Upper lobe of right lung (tissue), 1 donor: ENCODE results near the gene GNAQ. TPM values are rescaled to one million over a fixed set of nuclear protein-coding genes. Genes with fewer than 3 reads are reported as not detected.

Experiments
- ATAC-seq: fragments of 200-7000 bp; cut with Tn5 transposase; one replicate; pipeline ENCODE4 v1.9.1; 2020; ENCODE audit warnings: mild to moderate bottlenecking, moderate library complexity
- DNase-seq: peaks from one replicate; pipeline ENCODE4 v3.0.0-alpha.2; 2020
- H3K27ac ChIP-seq: fragments of 200-600 bp; one replicate; pipeline ENCODE4 v1.8.0; 2022
- H3K27me3 ChIP-seq: fragments of 200-600 bp; one replicate; pipeline ENCODE4 v1.8.0; 2022; ENCODE audit warnings: mild to moderate bottlenecking
- H3K36me3 ChIP-seq: fragments of 200-600 bp; one replicate; pipeline ENCODE4 v1.8.0; 2022
- H3K4me1 ChIP-seq: fragments of 200-600 bp; one replicate; pipeline ENCODE4 v1.8.0; 2022
- H3K4me3 ChIP-seq: fragments of 200-600 bp; one replicate; pipeline ENCODE4 v1.8.0; 2022; ENCODE audit warnings: mild to moderate bottlenecking
- H3K9me3 ChIP-seq: fragments of 200-600 bp; one replicate; pipeline ENCODE4 v1.8.0; 2022
- intact Hi-C: fragments of 100-400 bp; cut with DNase I; formaldehyde crosslinking; loops from one replicate; pipeline ENCODE4 v1.11.0; 2022
- total RNA-seq: library from RNA; stranded (reverse); fragmentation: NEBNext Ultra II Directional; extraction: Animal tissue kit (Norgen Biotek cat#: 25700); gene quantifications from one replicate; pipeline ENCODE4 v1.2.1, GENCODE V29; 2021
- TF ChIP-seq, protein P1 (sequence below): fragments of 200-600 bp; IDR thresholded peaks from one replicate; pipeline ENCODE4 v1.8.0; 2022; ENCODE audit warnings: antibody characterized with exemption
- donor health status: DM: no; HTN: yes; CAD: no; lungs with severe emphysema.

The GNAQ gene
- total RNA-seq, 1 donor from 2014 or later = 132 TPM

- Histone ChIP-seq H3K4me1 (peaks cover 44% of the 10 kb centered on the region), H3K27me3 (no peaks in the 10 kb centered on the region), H3K9me3 (no peaks in the 10 kb centered on the region), H3K27ac (no peak overlapping the region), H3K36me3 (no peaks in the 10 kb centered on the region), H3K4me3 (no peak overlapping the region)
- intact Hi-C loops = no loop called here
- TF ChIP-seq, protein P1, sequence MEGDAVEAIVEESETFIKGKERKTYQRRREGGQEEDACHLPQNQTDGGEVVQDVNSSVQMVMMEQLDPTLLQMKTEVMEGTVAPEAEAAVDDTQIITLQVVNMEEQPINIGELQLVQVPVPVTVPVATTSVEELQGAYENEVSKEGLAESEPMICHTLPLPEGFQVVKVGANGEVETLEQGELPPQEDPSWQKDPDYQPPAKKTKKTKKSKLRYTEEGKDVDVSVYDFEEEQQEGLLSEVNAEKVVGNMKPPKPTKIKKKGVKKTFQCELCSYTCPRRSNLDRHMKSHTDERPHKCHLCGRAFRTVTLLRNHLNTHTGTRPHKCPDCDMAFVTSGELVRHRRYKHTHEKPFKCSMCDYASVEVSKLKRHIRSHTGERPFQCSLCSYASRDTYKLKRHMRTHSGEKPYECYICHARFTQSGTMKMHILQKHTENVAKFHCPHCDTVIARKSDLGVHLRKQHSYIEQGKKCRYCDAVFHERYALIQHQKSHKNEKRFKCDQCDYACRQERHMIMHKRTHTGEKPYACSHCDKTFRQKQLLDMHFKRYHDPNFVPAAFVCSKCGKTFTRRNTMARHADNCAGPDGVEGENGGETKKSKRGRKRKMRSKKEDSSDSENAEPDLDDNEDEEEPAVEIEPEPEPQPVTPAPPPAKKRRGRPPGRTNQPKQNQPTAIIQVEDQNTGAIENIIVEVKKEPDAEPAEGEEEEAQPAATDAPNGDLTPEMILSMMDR = no peak
- DNase-seq (no peak), ATAC-seq (no peak)
These were observed 45.6 kb downstream of the GNAQ start for GRCh38 chr9:77985996-77986395.

DNA sequence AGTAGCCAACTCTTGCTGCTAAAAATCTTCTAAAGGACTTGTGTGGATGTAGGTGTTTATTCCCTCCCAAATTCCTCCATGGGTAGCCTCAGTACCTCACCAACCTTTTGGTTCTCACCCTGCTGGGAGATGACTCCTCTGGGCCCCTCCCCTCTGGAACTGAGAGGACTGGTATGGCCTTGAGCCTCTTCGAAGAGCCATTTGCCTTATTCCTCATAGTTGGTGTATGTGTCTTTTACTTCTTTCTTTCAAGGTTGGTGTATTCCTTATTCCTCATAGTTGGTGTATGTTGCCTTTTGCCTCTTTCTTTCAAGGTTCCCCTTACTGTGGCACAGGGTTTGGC lies 48.3 kb downstream of the GNAQ start:
- Histone ChIP-seq H3K27me3 (no peaks in the 10 kb centered on the region), H3K4me3 (no peak overlapping the region), H3K27ac (no peak overlapping the region), H3K9me3 (no peaks in the 10 kb centered on the region), H3K4me1 (peaks cover 43% of the 10 kb centered on the region), H3K36me3 (no peaks in the 10 kb centered on the region)
- ATAC-seq (no peak), DNase-seq (no peak)
- intact Hi-C loops = no loop called here
- TF ChIP-seq, protein P1 = no peak

DNA sequence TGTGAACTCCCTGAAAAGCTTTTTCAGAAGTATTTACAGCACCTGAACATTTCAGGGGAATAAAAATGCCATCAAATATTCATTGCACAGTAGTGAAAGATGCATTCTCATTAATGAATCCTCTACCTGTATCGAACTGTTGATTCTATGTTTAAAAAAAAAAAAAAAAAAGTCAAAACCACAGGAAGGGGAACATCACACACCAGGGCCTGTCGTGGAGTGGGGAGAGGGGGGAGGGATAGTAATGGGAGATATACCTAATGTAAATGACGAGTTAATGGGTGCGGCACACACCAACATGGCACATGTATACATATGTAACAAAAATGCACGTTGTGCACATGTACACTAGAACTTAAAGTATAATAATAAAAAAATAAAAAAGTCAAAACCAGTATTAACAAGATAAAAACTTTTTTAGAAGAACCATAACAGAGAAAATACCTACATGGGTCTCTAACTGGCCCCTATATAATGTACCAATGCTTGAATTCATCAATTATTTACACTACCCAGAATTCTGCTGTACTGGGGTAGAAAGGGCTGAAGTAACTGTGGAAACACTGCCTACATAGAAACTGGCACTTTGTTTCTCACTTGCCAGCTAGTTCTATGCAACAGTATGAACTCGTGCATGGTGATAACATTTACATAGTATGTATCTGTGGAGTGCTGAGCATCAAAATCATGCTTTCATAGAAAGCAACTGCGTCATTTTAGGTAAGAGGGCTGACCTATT lies 48.9 kb downstream of the GNAQ start:
- Histone ChIP-seq H3K27me3 (no peaks in the 10 kb centered on the region), H3K4me1 (peaks cover 45% of the 10 kb centered on the region), H3K9me3 (no peaks in the 10 kb centered on the region), H3K36me3 (no peaks in the 10 kb centered on the region), H3K4me3 (no peak overlapping the region), H3K27ac (no peak overlapping the region)
- DNase-seq (no peak), ATAC-seq (no peak)
- intact Hi-C loops = no loop called here
- TF ChIP-seq, protein P1 = no peak

DNA sequence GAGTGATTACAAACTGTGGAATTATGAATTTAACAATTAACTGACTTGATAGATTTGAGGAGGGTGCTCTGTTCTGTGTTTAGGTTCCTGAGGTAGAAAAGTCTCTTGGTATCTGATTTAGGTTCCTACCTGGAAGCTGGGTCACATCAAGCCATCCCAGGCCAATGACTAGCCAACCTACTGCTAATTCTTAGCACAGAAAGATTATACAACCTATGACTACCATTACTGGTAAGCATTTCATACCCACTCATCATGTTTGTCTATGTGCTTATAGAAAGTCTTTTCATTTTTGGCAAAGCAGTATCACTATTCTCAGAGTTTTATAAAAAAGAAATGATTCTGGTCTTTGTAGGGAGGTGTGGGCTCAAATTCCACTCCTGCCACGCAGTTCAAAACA lies 49.7 kb downstream of the GNAQ start:
- Histone ChIP-seq H3K4me3 (no peak overlapping the region), H3K9me3 (no peaks in the 10 kb centered on the region), H3K36me3 (no peaks in the 10 kb centered on the region), H3K27me3 (no peaks in the 10 kb centered on the region), H3K27ac (no peak overlapping the region), H3K4me1 (peaks cover 54% of the 10 kb centered on the region)
- intact Hi-C loops = no loop called here
- TF ChIP-seq, protein P1 = no peak
- DNase-seq (no peak), ATAC-seq (no peak)

GRCh38 chr9:77981332-77981731 lies 50.3 kb downstream of the GNAQ start:
- DNase-seq (no peak), ATAC-seq (peak; percentile 75)
- Histone ChIP-seq H3K9me3 (no peaks in the 10 kb centered on the region), H3K4me1 (peaks cover 57% of the 10 kb centered on the region), H3K27me3 (no peaks in the 10 kb centered on the region), H3K36me3 (no peaks in the 10 kb centered on the region), H3K4me3 (no peak overlapping the region), H3K27ac (no peak overlapping the region)
- TF ChIP-seq, protein P1 = no peak
- intact Hi-C loops = no loop called here

- Histone ChIP-seq H3K36me3 (no peaks in the 10 kb centered on the region), H3K27ac (no peak overlapping the region), H3K4me1 (peaks cover 58% of the 10 kb centered on the region), H3K9me3 (no peaks in the 10 kb centered on the region), H3K4me3 (no peak overlapping the region), H3K27me3 (no peaks in the 10 kb centered on the region)
- no peak for DNase-seq
- intact Hi-C loops = no loop called here
- TF ChIP-seq, protein P1 = no peak
- no peak for ATAC-seq
These were observed 51.0 kb downstream of the GNAQ start for GRCh38 chr9:77980622-77981021.
